NCI-H460 (cell line): Measurements from ENCODE around the gene NMRK2. TPM values are rescaled to one million over a fixed set of nuclear protein-coding genes. Genes with fewer than 3 reads are reported as not detected.
"Not testable (repeated sequence)": the region's sequence is repeated elsewhere in the genome, so short reads cannot be mapped to it uniquely, and the experiment has no call there.

Experiments used
- DNase-seq: peaks from one replicate; pipeline ENCODE4 v3.0.0-alpha.2; 2016; ENCODE audit warnings: low read depth; ENCODE audit errors: extremely low read depth
- polyA plus RNA-seq: library from polyadenylated mRNA; depleted of rRNA; stranded (reverse); fragments of >200 nt; gene quantifications from 2 replicates; pipeline ENCODE4 v1.2.3, GENCODE V29; 2014; cell fraction: nucleus; rRNA removed
- total RNA-seq: library from RNA; depleted of rRNA; stranded (reverse); fragments of >200 nt; shearing (Covaris generic); gene quantifications from 2 replicates; pipeline ENCODE4 v1.2.3, GENCODE V29; 2014; rRNA removed

The NMRK2 gene, protein sequence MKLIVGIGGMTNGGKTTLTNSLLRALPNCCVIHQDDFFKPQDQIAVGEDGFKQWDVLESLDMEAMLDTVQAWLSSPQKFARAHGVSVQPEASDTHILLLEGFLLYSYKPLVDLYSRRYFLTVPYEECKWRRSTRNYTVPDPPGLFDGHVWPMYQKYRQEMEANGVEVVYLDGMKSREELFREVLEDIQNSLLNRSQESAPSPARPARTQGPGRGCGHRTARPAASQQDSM
- not detected in 2 replicates for total RNA-seq
- not detected in 2 replicates for polyA plus RNA-seq

GRCh38 chr19:3932931-3933810 is at the start of gene NMRK2:
TSS of gene NMRK2 (plus strand) at chr19:3933069. CDS start at chr19:3933672, 603 bp downstream.
- no peak for DNase-seq

GRCh38 chr19:3890591-3890990 is 42.3 kb upstream of the NMRK2 start:
- no peak for DNase-seq

- DNase-seq, result no peak
Observed at GRCh38 chr19:3893509-3894179, 39.2 kb upstream of the NMRK2 start.

GRCh38 chr19:3894959-3895358 is 37.9 kb upstream of the NMRK2 start:
- DNase-seq, result not testable (repeated sequence)

DNA sequence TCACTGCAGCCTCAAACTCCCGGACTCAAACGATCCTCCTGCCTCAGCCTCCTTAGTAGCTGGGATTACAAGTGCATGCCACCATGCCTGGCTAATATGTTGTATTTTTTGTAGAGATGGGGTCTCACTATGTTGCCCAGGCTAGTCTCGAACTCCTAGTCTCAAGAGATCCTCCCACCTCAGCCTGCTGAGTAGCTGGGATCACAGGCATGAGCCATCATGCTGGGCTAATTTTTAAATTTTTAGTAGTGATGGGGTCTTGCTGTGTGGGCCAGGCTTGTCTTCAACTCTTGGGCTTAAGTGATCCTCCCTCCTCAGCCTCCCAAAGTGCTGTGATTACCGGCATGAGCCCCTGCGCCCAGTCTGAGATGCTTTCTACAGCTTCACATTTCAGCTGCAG is 37.1 kb upstream of the NMRK2 start:
- no peak for DNase-seq

- no peak for DNase-seq
Observed at GRCh38 chr19:3897936-3898335, 34.9 kb upstream of the NMRK2 start.

- DNase-seq, result no peak
Observed at GRCh38 chr19:3898426-3898825, 34.4 kb upstream of the NMRK2 start.

DNA sequence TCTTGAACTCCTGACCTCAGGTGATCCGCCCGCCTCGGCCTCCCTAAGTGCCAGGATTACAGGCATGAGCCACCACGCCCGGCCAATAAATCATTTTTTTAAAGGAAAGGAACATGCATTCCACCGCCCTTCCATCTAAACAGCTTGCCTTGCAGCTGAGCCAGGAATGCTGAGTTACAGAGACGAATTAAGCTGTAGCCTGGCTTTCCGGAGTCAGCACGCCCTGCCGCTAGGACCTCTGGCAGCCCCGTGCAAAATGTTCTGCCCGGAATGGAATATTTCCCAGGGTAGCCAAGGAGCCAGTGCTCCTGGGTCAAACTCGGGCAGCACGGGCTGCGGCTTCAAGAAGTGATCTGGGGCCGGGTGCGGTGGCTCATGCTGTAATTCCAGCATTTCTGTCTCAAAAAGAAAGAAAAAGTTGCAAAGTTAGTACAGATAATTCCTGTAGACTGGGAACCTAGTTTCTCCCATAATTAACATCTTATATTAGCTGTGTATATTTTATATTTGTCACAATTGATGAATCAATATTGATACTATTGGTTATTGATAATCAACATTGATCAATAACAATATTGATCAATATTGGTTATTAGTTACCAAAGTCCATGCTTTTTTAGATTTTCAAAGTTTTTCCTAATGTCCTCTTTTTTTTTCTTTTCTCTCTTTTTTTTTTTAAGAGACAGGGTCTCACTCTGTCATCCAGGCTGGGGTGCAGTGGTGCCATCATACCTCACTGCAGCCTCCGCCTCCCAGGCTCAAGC is 33.2 kb upstream of the NMRK2 start:
- DNase-seq, result no peak

GRCh38 chr19:3902317-3902973 is 30.4 kb upstream of the NMRK2 start:
- no peak for DNase-seq

- no peak for DNase-seq
Observed at GRCh38 chr19:3904233-3904632, 28.6 kb upstream of the NMRK2 start.

- DNase-seq, result no peak
Observed at GRCh38 chr19:3907626-3908265, 25.1 kb upstream of the NMRK2 start.

- DNase-seq, result no peak
Observed at GRCh38 chr19:3908266-3909054, 24.4 kb upstream of the NMRK2 start.

DNA sequence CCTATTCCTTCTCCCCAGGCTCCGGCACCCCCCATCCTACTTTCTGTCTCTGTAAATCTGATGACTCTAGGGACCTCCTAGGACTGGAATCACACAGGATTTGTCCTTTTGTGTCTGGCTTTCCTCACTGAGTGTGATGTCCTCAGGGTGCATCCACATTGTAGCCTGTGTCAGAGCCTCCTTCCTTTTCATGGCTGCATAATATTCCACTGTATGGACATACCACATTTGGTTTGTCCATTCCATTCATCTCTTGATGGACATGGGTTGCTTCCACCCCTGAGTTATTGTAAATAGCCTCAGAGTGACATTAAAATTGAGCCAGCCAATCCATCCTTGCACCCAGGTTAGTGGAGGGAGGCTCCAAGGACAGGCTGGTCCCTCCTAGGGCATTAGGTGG is 22.8 kb upstream of the NMRK2 start:
- no peak for DNase-seq

DNA sequence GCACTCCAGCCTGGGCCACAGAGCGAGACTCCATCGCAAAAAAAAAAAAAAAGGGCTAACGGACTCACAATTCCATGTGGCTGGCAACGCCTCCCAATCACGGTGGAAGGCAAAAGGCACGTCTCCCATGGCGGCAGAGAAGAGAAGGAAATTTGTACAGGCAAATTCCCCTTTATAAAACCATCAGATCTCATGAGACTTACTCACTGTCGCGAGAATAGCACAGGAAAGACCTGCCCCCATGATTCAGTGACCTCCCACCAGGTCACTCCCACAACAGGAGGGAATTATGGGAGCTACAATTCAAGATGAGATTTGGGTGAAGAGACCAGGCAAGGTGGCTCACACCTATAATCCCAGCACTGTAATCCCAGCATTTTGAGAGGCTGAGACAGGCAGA is 18.7 kb upstream of the NMRK2 start:
- no peak for DNase-seq

DNA sequence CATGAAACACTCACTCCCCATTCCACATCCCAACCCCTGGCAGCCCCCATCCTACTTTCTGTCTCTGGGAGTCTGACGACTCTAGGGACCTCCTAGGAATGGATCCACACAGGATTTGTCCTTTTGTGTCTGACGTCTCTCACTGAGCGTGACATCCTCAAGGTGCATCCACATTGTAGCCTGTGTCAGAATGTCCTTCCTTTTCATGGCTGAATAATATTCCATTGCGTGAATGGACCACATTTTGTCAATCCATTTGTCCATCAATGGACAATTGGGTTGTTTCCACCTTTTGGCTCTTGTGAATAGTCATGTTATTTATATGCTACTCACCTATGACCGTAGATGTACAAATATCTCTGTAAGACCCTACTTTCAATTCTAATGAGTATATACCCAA is 16.8 kb upstream of the NMRK2 start:
- no peak for DNase-seq

DNA sequence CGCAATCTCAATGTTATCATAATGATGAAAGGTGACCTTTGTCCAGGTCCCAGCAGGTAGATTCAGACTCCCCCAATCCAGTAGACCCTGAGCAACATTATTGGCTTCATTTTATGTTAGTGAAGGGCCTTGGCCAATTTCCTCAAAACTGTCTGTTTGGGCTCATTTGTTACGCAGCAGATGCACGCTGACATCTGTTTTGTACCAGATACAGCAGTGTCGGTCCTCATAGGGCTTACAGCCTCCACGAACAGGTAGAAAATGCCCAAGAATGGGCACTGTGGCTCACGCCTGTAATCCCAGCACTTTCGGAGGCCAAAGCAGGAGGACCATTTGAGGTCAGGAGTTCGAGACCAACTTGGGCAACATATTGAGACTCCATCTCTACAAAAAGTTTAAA is 13.1 kb upstream of the NMRK2 start:
- DNase-seq, result no peak

- DNase-seq, result no peak
Observed at GRCh38 chr19:3923096-3923758, 9.6 kb upstream of the NMRK2 start.

DNA sequence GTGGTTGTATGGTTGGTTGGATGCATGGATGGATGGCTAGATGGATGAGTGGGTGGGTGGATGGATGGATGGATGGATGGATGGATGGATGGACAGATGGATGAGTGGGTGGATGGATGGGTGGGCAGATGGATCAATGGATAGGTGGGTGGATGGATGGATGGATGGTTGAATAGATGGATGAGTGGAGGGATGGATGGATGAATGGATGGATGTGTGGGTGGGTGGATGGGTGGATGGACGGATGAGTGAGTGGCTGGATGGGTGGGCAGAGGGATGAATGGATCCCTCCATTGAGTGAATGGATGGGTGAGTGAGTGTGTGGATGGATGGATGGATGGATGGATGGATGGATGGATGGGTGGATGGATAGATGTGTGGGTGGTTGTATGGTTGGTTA is 9.0 kb upstream of the NMRK2 start:
- no peak for DNase-seq
